Measurements from ENCODE around the gene TRMT61A.

- TF ChIP-seq CTCF (IDR thresholded peaks at IDR 0.05; ENCODE audit: extremely low read depth in 1 of 2, insufficient read depth in 1 of 2, low read depth in 1 of 2, low read length in 2 of 2) (no peak), POLR2AphosphoS5 (IDR thresholded peaks at IDR 0.05; ENCODE audit: insufficient read depth, low read depth, low read length) (no peak)
These were observed 14.9 kb downstream of the TRMT61A start for GRCh38 chr14:103543721-103544387.
